Measurements from ENCODE around the gene CDCA3. TPM values are rescaled to one million over a fixed set of nuclear protein-coding genes. Genes with fewer than 3 reads are reported as not detected.

The CDCA3 gene
- total RNA-seq, 1 experiment from 2014 or later: 61.8 TPM

DNA sequence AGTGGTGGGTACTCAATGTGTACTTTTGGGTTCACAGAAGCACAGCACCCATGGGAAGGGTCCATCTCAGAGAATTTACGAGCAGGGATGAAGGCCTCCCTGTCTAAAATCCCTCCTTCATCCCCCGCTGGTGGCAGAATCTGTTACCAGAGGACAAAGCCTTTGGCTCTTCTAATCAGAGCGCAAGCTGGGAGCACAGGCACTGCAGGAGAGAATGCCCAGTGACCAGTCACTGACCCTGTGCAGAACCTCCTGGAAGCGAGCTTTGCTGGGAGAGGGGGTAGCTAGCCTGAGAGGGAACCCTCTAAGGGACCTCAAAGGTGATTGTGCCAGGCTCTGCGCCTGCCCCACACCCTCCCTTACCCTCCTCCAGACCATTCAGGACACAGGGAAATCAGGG, 30.9 kb downstream of the CDCA3 start (continued):
- no peak for TF ChIP-seq ZNF512 (CRISPR knock-in tag; IDR thresholded peaks at IDR 0.05; ENCODE audit: borderline replicate concordance)
- TF ChIP-seq, protein P1, sequence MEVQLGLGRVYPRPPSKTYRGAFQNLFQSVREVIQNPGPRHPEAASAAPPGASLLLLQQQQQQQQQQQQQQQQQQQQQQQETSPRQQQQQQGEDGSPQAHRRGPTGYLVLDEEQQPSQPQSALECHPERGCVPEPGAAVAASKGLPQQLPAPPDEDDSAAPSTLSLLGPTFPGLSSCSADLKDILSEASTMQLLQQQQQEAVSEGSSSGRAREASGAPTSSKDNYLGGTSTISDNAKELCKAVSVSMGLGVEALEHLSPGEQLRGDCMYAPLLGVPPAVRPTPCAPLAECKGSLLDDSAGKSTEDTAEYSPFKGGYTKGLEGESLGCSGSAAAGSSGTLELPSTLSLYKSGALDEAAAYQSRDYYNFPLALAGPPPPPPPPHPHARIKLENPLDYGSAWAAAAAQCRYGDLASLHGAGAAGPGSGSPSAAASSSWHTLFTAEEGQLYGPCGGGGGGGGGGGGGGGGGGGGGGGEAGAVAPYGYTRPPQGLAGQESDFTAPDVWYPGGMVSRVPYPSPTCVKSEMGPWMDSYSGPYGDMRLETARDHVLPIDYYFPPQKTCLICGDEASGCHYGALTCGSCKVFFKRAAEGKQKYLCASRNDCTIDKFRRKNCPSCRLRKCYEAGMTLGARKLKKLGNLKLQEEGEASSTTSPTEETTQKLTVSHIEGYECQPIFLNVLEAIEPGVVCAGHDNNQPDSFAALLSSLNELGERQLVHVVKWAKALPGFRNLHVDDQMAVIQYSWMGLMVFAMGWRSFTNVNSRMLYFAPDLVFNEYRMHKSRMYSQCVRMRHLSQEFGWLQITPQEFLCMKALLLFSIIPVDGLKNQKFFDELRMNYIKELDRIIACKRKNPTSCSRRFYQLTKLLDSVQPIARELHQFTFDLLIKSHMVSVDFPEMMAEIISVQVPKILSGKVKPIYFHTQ (CRISPR knock-in tag; IDR thresholded peaks at IDR 0.05): no peak
- no peak for TF ChIP-seq TP53 (CRISPR knock-in tag; IDR thresholded peaks at IDR 0.05)
- no peak for TF ChIP-seq TEAD4 (CRISPR knock-in tag; IDR thresholded peaks at IDR 0.05)
- TF ChIP-seq, protein P2, sequence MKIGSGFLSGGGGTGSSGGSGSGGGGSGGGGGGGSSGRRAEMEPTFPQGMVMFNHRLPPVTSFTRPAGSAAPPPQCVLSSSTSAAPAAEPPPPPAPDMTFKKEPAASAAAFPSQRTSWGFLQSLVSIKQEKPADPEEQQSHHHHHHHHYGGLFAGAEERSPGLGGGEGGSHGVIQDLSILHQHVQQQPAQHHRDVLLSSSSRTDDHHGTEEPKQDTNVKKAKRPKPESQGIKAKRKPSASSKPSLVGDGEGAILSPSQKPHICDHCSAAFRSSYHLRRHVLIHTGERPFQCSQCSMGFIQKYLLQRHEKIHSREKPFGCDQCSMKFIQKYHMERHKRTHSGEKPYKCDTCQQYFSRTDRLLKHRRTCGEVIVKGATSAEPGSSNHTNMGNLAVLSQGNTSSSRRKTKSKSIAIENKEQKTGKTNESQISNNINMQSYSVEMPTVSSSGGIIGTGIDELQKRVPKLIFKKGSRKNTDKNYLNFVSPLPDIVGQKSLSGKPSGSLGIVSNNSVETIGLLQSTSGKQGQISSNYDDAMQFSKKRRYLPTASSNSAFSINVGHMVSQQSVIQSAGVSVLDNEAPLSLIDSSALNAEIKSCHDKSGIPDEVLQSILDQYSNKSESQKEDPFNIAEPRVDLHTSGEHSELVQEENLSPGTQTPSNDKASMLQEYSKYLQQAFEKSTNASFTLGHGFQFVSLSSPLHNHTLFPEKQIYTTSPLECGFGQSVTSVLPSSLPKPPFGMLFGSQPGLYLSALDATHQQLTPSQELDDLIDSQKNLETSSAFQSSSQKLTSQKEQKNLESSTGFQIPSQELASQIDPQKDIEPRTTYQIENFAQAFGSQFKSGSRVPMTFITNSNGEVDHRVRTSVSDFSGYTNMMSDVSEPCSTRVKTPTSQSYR (CRISPR knock-in tag; IDR thresholded peaks at IDR 0.05): no peak
- no peak for TF ChIP-seq GABPB1 (CRISPR knock-in tag; IDR thresholded peaks at IDR 0.05)
- TF ChIP-seq ATF2 (CRISPR knock-in tag; IDR thresholded peaks at IDR 0.05; ENCODE audit: borderline replicate concordance, low read depth): no peak

DNA sequence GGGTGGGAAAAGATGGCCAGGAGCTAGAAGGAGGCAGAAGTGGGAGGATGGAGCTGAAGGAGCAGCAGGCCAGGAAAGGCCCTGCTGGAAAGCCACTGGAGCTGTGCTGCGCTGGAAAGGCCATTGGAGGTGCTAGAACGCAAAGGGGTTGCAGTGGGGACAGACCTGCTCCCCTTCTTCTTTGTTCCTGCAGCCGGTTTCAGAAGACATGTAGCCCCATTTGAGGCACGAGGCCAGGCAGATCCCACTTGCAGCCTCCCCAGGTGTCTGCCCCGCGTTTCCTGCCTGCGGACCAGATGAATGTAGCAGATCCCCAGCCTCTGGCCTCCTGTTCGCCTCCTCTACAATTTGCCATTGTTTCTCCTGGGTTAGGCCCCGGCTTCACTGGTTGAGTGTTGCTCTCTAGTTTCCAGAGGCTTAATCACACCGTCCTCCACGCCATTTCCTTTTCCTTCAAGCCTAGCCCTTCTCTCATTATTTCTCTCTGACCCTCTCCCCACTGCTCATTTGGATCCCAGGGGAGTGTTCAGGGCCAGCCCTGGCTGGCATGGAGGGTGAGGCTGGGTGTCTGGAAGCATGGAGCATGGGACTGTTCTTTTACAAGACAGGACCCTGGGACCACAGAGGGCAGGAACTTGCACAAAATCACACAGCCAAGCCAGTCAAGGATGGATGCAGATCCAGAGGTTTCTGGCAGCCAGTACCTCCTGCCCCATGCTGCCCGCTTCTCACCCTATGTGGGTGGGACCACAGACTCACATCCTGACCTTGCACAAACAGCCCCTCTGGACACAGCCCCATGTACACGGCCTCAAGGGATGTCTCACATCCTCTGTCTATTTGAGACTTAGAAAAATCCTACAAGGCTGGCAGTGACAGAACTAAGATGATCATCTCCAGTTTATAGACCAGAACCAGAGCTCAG, 31.7 kb downstream of the CDCA3 start:
- H3K27ac Mint-ChIP-seq: peak overlapping the region; percentile 12

More for the DNA sequence above, 31.7 kb downstream of the CDCA3 start:
- H3K27me3 Mint-ChIP-seq (ENCODE audit: low read depth): peaks cover 62% of the 10 kb centered on the region
- H3K4me1 Mint-ChIP-seq: peaks cover 54% of the 10 kb centered on the region
- H3K36me3 Mint-ChIP-seq: no peaks in the 10 kb centered on the region
- TF ChIP-seq ZNF138 (CRISPR knock-in tag; conservative IDR thresholded peaks at IDR 0.05) (no peak), SP1 (CRISPR knock-in tag; conservative IDR thresholded peaks at IDR 0.05) (no peak), ATF1 (CRISPR knock-in tag; IDR thresholded peaks at IDR 0.05) (no peak), KAT7 (CRISPR knock-in tag; IDR thresholded peaks at IDR 0.05; ENCODE audit: borderline replicate concordance) (no peak), TEAD4 (CRISPR knock-in tag; IDR thresholded peaks at IDR 0.05) (no peak), ERG (CRISPR knock-in tag; IDR thresholded peaks at IDR 0.05) (no peak), SOX15 (CRISPR knock-in tag; IDR thresholded peaks at IDR 0.05) (no peak), ZSCAN18 (CRISPR knock-in tag; IDR thresholded peaks at IDR 0.05) (no peak), PREB (CRISPR knock-in tag; IDR thresholded peaks at IDR 0.05; ENCODE audit: borderline replicate concordance) (no peak), NR3C1 (CRISPR knock-in tag; conservative IDR thresholded peaks at IDR 0.05; ENCODE audit: low read depth) (no peak), TCF7 (CRISPR knock-in tag; IDR thresholded peaks at IDR 0.05; ENCODE audit: low read depth) (no peak)
- TF ChIP-seq, protein P3, sequence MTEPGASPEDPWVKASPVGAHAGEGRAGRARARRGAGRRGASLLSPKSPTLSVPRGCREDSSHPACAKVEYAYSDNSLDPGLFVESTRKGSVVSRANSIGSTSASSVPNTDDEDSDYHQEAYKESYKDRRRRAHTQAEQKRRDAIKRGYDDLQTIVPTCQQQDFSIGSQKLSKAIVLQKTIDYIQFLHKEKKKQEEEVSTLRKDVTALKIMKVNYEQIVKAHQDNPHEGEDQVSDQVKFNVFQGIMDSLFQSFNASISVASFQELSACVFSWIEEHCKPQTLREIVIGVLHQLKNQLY (CRISPR knock-in tag; IDR thresholded peaks at IDR 0.05): no peak
- TF ChIP-seq, protein P4, sequence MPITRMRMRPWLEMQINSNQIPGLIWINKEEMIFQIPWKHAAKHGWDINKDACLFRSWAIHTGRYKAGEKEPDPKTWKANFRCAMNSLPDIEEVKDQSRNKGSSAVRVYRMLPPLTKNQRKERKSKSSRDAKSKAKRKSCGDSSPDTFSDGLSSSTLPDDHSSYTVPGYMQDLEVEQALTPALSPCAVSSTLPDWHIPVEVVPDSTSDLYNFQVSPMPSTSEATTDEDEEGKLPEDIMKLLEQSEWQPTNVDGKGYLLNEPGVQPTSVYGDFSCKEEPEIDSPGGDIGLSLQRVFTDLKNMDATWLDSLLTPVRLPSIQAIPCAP (CRISPR knock-in tag; IDR thresholded peaks at IDR 0.05): no peak
- no peak for DNase-seq (ENCODE audit: low spot score)
- ATAC-seq: no peak
- POLR2A ChIA-PET: interaction anchor here (1.1 to 1.5 kb wide), 2 partner anchors 50 to 67 kb away, joined by 3 to 5 read pairs; partner anchors contain the start of gene MLF2
- peak overlapping the region; percentile 25; the same call in 1 of the 2 replicates for H3K4me3 Mint-ChIP-seq
- CTCF ChIA-PET: interaction anchor here (0.7 to 2.4 kb wide), 2 partner anchors 65 to 1324 kb away, joined by 3 to 8 read pairs; no protein-coding TSS in a partner anchor
- H3K9me3 Mint-ChIP-seq: no peaks in the 10 kb centered on the region
